ENCODE measurements around the gene SHISA6. TPM values are rescaled to one million over a fixed set of nuclear protein-coding genes. Genes with fewer than 3 reads are reported as not detected.

Gene SHISA6
- total RNA-seq, 2 donors from 2014 or later: under 0.01 to 0.52 TPM

GRCh38 chr17:11245187-11245586 lies 4.2 kb downstream of the SHISA6 start:
- peaks cover 0 to 5% of the 10 kb centered on the region in 2 donors for H3K27me3 ChIP-seq

GRCh38 chr17:11245791-11246190 lies 4.8 kb downstream of the SHISA6 start:
- H3K36me3 ChIP-seq (replicated peaks in 1 of 2; ENCODE audit: insufficient read depth in 1 of 2, low read depth in 2 of 2): no peaks in the 10 kb centered on the region
- ATAC-seq (no peak), DNase-seq (no peak)
- TF ChIP-seq POLR2A (IDR thresholded peaks at IDR 0.05) (no peak), CTCF (IDR thresholded peaks at IDR 0.05) (no peak)
- H3K27ac ChIP-seq: no peak overlapping the region
- no peaks in the 10 kb centered on the region for H3K9me3 ChIP-seq
- 58 to 63% methylated on average over 3 of the region's 3 CpGs for WGBS, 2 donors
- peaks cover 0 to 5% of the 10 kb centered on the region in 2 donors for H3K27me3 ChIP-seq
- intact Hi-C loops (cut with DNase I): no loop called here
- no peak overlapping the region for H3K4me3 ChIP-seq
- peaks cover 12% of the 10 kb centered on the region for H3K4me1 ChIP-seq

More at GRCh38 chr17:11245187-11245586, 4.2 kb downstream of the SHISA6 start:
- Histone ChIP-seq H3K36me3 (replicated peaks in 1 of 2; ENCODE audit: insufficient read depth in 1 of 2, low read depth in 2 of 2) (no peaks in the 10 kb centered on the region), H3K27ac (no peak overlapping the region), H3K9me3 (no peaks in the 10 kb centered on the region), H3K4me3 (no peak overlapping the region), H3K4me1 (peaks cover 14% of the 10 kb centered on the region)
- TF ChIP-seq CTCF (IDR thresholded peaks at IDR 0.05) (no peak), POLR2A (IDR thresholded peaks at IDR 0.05) (no peak)
- intact Hi-C loops (cut with DNase I): no loop called here
- 45 to 55% methylated on average over 7 of the region's 7 CpGs for WGBS, 2 donors
- DNase-seq (no peak), ATAC-seq (no peak)

- no peaks in the 10 kb centered on the region for H3K9me3 ChIP-seq
- H3K4me3 ChIP-seq: no peak overlapping the region
- peaks cover 12% of the 10 kb centered on the region for H3K4me1 ChIP-seq
- DNase-seq (no peak), ATAC-seq (no peak)
- no peaks in the 10 kb centered on the region for H3K27me3 ChIP-seq
- H3K36me3 ChIP-seq (replicated peaks in 1 of 2; ENCODE audit: insufficient read depth in 1 of 2, low read depth in 2 of 2): no peaks in the 10 kb centered on the region
- TF ChIP-seq POLR2A (IDR thresholded peaks at IDR 0.05): no peak
- no peak for TF ChIP-seq CTCF (IDR thresholded peaks at IDR 0.05)
- intact Hi-C loops (cut with DNase I): no loop called here
- 20 to 25% methylated on average over 5 to 7 of the region's 7 CpGs for WGBS, 2 donors
- H3K27ac ChIP-seq: peak overlapping the region; percentile 13 to 72 (median 54)
Observed at GRCh38 chr17:11250161-11250560, 9.1 kb downstream of the SHISA6 start.

- no peak overlapping the region for H3K4me3 ChIP-seq
- DNase-seq (no peak), ATAC-seq (no peak)
- intact Hi-C loops (cut with DNase I): no loop called here
- TF ChIP-seq CTCF (IDR thresholded peaks at IDR 0.05) (peak in 1 of 7 experiments; percentile 7), POLR2A (IDR thresholded peaks at IDR 0.05) (no peak)
- H3K4me1 ChIP-seq: peaks cover 12% of the 10 kb centered on the region
- no peaks in the 10 kb centered on the region for H3K9me3 ChIP-seq
- no peaks in the 10 kb centered on the region for H3K36me3 ChIP-seq (replicated peaks in 1 of 2; ENCODE audit: insufficient read depth in 1 of 2, low read depth in 2 of 2)
- no peak overlapping the region for H3K27ac ChIP-seq
- no peaks in the 10 kb centered on the region for H3K27me3 ChIP-seq
- 44 to 47% methylated on average over 11 of the region's 11 CpGs for whole genome bisulfite sequencing, 2 donors
Observed at GRCh38 chr17:11251561-11252107, 10.6 kb downstream of the SHISA6 start.

- Histone ChIP-seq H3K4me1 (peaks cover 12% of the 10 kb centered on the region), H3K27ac (no peak overlapping the region), H3K9me3 (no peaks in the 10 kb centered on the region), H3K27me3 (no peaks in the 10 kb centered on the region), H3K36me3 (replicated peaks in 1 of 2; ENCODE audit: insufficient read depth in 1 of 2, low read depth in 2 of 2) (no peaks in the 10 kb centered on the region), H3K4me3 (no peak overlapping the region)
- ATAC-seq (no peak), DNase-seq (no peak)
- intact Hi-C loops (cut with DNase I): no loop called here
- 42% methylated on average over 11 of the region's 11 CpGs for WGBS, 2 donors
- no peak for TF ChIP-seq CTCF (IDR thresholded peaks at IDR 0.05)
Observed at GRCh38 chr17:11252146-11252545, 11.1 kb downstream of the SHISA6 start.
